ENCODE data around the gene MPDZ. TPM values are rescaled to one million over a fixed set of nuclear protein-coding genes. Genes with fewer than 3 reads are reported as not detected.

Gene MPDZ
- total and polyA plus RNA-seq, 2 of the 13 experiments (the other 11 are each of a cell fraction or from before 2014, with no cell fraction given): 12.4 to 14.7 TPM

DNA sequence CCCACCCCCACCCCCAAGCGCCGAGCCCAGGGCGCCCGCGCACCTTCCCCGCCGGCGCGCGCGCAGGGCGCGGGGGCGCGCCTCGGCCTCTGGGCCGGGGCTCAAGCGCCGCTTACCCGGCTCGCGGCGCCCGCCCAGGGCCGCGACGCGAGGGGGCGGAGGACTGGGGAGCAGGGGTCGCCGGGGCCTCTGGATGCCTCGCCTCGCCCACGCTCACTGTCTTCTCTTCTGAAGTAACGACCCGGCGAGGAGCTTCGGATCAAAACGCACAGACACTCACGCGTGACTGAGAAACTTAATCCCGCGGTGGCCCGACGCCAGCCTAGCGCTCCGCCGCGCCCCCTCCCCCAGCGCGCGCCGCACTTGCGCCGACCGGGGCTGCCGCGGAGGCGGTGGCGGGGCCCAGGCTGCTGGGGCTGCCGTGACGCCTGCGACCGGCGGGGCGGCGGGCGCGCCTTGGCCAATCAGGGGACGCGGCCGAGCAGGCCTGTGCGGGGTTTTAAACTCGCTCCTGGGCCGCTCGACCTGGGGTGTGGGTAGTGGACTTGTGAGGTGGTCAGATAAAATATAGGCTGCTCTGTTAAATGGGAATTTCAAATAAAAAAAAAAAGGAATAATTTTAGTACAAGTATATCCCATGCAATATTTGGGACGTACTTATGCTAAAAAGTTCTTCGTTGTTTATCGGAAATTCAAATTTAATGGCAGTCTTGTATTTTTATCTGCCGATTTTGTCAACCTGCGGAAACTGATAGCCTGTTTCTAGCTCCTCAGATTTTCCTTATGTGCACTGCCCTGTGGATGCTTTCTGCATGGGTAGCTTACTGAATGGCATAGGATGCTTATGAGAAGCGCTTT is at the start of gene MPDZ (continued):
- TF ChIP-seq HNF4G (IDR thresholded peaks at IDR 0.05; ENCODE audit: borderline replicate concordance, low read depth, low read length): no peak
- TF ChIP-seq HNF4G (CRISPR knock-in tag; IDR thresholded peaks at IDR 0.05; ENCODE audit: borderline replicate concordance, low read depth): no peak
- TF ChIP-seq ZNF251 (CRISPR knock-in tag; IDR thresholded peaks at IDR 0.05): no peak
- no peak for TF ChIP-seq ZNF224 (CRISPR knock-in tag; IDR thresholded peaks at IDR 0.05)
- no peak for TF ChIP-seq ZNF713 (CRISPR knock-in tag; IDR thresholded peaks at IDR 0.05)
- TF ChIP-seq, protein P1, sequence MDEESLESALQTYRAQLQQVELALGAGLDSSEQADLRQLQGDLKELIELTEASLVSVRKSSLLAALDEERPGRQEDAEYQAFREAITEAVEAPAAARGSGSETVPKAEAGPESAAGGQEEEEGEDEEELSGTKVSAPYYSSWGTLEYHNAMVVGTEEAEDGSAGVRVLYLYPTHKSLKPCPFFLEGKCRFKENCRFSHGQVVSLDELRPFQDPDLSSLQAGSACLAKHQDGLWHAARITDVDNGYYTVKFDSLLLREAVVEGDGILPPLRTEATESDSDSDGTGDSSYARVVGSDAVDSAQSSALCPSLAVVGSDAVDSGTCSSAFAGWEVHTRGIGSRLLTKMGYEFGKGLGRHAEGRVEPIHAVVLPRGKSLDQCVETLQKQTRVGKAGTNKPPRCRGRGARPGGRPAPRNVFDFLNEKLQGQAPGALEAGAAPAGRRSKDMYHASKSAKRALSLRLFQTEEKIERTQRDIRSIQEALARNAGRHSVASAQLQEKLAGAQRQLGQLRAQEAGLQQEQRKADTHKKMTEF (CRISPR knock-in tag; IDR thresholded peaks at IDR 0.05): no peak
- TF ChIP-seq SRF (IDR thresholded peaks at IDR 0.05; ENCODE audit: low read depth, low read length): no peak
- TF ChIP-seq RBFOX2 (IDR thresholded peaks at IDR 0.05; ENCODE audit: low read depth, low read length): peak; percentile 69
- TF ChIP-seq ZNF501 (CRISPR knock-in tag; IDR thresholded peaks at IDR 0.05): no peak
- TF ChIP-seq ZNF567 (CRISPR knock-in tag; IDR thresholded peaks at IDR 0.05; ENCODE audit: borderline replicate concordance): no peak
- 0 out of 2 replicates have a peak, but pooled peaks have one; percentile 19 for TF ChIP-seq PHF21A (CRISPR knock-in tag; IDR thresholded peaks at IDR 0.05)
- TF ChIP-seq, protein P2, sequence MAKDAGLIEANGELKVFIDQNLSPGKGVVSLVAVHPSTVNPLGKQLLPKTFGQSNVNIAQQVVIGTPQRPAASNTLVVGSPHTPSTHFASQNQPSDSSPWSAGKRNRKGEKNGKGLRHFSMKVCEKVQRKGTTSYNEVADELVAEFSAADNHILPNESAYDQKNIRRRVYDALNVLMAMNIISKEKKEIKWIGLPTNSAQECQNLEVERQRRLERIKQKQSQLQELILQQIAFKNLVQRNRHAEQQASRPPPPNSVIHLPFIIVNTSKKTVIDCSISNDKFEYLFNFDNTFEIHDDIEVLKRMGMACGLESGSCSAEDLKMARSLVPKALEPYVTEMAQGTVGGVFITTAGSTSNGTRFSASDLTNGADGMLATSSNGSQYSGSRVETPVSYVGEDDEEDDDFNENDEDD (CRISPR knock-in tag; IDR thresholded peaks at IDR 0.05; ENCODE audit: borderline replicate concordance): peak; percentile 43; the same call in 1 of the 2 replicates
- TF ChIP-seq ZNF891 (CRISPR knock-in tag; IDR thresholded peaks at IDR 0.05): peak; percentile 48; the same call in 1 of the 2 replicates
- TF ChIP-seq MEIS2 (CRISPR knock-in tag; IDR thresholded peaks at IDR 0.05): 0 out of 2 replicates have a peak, but pooled peaks have one; percentile 23
- peak; percentile 82 for TF ChIP-seq ZBTB2 (CRISPR knock-in tag; IDR thresholded peaks at IDR 0.05; ENCODE audit: low read depth)
- TF ChIP-seq HMGXB3 (CRISPR knock-in tag; IDR thresholded peaks at IDR 0.05; ENCODE audit: borderline replicate concordance): no peak
- no peak for TF ChIP-seq TSC22D2 (CRISPR knock-in tag; IDR thresholded peaks at IDR 0.05; ENCODE audit: borderline replicate concordance)
- TF ChIP-seq, protein P3, sequence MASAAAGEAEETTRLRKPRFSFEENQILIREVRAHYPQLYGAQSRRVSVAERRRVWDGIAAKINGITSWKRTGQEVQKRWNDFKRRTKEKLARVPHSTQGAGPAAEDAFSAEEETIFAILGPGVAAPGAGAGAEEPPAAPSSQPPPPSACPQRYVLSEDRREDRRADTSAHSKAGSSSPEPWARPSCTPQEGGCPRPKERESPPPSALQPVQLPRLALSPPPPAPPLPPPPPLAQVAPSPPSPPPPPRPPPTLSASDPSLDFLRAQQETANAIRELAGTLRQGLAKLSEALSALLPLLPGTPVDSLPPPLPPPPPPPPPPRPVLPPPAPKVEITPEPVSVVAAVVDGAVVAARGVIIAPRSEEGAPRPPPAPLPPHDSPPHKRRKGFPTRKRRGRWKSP (CRISPR knock-in tag; IDR thresholded peaks at IDR 0.05): peak; percentile 88
